RPMI8226 (cell line): Measurements from ENCODE around the gene MRTFA.
"Not testable (repeated sequence)": the region's sequence is repeated elsewhere in the genome, so short reads cannot be mapped to it uniquely, and the experiment has no call there.

Source experiments
- DNase-seq: peaks from one replicate; pipeline ENCODE4 v3.0.0-alpha.2; 2015

Gene MRTFA

DNA sequence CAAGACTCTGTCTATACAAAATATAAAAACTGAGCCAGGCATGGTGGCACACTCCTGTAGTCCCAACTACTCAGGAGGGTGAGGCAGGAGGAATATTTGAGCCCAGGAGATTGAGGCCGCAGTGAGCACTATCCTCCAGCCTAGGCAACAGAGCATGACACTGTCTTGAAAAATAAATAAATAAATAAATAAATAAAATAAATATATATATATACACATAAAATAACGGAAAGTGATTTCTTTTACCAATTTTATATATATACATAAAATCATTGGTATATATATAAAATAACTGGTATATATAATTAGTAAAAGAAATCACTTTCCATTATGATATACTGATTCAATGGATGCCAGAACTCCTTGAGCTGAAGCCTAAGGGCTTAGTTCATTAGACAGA is 91.8 kb downstream of the MRTFA start:
- no peak for DNase-seq

- DNase-seq = no peak
Observed at GRCh38 chr22:40542821-40543540, 93.5 kb downstream of the MRTFA start.

GRCh38 chr22:40541300-40541699 is 95.2 kb downstream of the MRTFA start:
- DNase-seq = no peak

DNA sequence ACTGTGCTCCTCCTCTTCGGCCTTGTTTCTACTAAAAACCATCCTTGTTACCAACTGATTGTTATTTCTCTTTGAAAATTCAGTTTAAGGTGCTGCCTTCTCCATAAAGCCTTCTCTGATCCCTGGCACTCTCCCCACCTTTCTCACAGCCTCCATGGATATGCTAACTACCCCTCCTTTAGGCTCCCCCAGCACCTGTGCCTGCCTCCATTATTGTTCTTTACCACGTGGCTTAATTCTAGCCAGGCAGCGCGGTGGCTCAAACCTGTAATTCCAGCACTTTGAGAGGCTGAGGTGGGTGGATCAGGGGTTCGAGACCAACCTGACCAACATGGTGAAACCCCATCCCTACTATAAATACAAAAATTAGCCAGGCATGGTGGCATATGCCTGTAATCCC is 96.3 kb downstream of the MRTFA start:
- DNase-seq = no peak

DNA sequence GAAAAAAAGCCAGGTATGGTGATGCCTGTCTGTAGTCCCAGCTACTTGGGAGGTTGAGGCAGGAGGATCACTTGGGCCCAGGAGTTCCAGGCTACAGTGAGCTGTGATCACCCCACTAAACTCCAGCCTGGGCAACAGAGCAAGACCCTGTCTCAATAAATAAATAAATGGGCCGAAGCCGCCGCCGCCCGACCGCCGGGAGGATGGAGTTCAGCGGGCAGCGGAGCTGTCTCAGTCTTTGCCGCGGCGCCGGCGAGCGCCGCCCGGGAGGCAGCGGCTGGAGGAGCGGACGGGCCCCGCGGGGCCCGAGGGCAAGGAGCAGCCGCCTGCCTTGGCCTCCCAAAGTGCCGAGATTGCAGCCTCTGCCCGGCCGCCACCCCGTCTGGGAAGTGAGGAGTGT is 100.4 kb downstream of the MRTFA start:
- not testable (repeated sequence) for DNase-seq

DNA sequence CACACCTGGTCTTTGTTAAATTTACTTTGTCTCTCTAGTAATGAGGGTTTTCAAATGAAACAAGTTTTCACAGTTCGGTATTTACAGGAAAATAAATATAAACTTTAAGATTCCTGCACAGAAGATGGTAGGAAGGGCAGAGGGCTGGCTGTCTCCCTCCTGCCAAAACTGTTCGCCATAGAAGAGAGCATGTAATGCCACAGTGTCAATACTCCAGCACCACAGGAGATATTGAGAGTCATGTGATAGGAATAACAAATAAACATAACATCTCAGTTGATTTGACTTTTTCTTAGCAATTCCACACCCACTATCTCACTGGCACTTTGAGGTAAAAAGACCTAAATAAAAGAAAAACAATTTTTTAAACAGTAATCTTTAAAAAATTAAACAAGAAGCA is 100.9 kb downstream of the MRTFA start:
- DNase-seq = no peak

GRCh38 chr22:40535189-40535512 is 101.4 kb downstream of the MRTFA start:
- no peak for DNase-seq

- DNase-seq = no peak
Observed at GRCh38 chr22:40534379-40535188, 101.9 kb downstream of the MRTFA start.

GRCh38 chr22:40533712-40534378 is 102.7 kb downstream of the MRTFA start:
- DNase-seq = peak; percentile 48

DNA sequence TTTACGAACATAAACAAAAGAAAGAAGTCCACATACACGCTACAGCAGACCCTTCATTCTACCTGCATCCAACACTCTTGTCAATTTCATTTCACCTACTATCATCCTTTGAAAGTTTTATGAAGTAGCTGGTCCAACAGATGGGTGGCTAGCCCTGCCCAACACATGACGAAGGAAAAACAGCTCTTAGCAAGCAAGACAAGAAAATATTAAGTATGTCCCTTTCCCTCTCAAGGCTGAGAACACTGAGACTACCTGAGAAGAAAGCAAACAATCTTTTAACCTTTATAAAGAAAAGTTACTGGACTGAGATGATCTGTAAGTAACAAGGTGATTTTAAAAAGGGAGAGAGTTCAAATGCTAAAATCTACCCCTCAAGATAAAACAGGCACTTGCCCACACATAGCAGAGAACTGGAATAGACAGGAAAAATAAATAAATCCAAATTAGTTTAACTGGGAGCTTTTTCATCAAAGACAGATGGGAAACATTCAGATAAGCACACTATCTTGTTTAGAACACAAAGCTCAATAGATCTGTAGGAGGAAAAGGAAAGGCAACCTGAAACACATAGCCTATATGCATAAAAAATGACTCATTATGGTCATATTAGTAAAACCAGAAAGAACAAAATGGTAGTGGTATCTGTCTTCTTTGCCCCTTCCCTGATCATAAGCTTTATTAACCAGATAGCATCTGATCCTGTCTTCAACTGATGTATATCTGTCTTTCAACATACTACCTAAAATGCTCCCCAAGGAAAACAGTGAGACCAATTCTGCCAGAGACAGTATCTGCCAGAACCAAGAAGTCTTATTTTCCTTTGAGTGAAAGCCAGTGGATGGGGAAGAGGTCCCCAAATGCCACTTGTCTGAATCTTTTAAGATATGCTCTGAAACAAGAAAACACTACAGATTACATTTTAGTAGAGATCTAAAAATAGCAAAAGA is 104.3 kb downstream of the MRTFA start:
- DNase-seq = no peak

DNA sequence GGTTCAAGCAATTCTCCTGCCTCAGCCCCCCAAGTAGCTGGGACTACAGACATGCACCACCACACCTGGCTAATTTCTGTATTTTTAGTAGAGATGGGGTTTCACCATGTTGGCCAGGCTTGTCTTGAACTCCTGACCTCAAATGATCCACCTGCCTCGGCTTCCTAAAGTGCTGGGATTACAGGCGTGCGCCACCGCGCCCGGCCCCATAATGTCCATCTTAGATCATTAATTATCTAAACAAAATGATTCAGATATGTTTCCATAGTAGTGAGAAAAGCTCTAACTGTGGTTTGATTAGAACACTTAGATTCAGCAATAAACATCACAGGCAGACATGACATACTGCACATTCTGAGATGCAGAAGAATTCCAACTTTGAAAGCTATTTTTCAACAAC is 106.1 kb downstream of the MRTFA start:
- DNase-seq = not testable (repeated sequence)

DNA sequence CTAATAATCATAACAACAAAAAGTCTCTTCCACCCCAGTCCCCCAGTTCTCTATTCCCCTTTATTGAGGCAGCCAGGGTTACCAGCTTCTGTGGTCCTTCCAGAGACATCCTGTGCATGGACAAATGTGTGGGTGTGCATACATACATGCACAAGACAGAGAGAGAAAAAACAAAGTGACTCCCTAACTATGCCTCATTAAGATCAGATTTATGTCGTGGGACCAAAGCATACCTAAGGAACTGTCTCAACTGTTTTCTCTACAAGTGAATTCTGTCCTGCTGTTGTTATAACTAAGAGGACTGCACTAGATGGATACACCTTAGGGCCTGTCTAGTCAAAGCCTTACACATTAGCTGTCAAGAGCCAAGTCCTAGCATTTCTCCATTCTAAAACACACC is 106.7 kb downstream of the MRTFA start:
- no peak for DNase-seq

DNA sequence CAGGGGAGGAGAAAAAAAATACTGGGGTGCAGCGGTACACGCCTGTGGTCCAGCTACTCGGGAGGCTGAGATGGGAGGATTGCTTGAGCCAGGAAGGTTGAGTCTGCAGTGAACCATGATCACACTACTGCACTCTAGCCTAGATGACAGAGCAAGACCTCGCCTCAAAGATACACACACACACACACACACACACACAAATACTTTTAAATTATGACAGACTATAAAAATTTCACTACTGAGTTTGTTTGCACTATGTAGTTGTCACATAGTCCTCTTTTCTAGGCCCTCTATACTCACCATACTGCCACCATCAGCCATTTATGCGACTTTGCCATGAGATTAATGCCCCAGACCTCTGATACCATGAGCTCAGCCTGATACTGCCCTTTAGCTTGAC is 109.6 kb downstream of the MRTFA start:
- no peak for DNase-seq

GRCh38 chr22:40525250-40525884 is 111.2 kb downstream of the MRTFA start:
- DNase-seq = peak; percentile 56

- no peak for DNase-seq
Observed at GRCh38 chr22:40524392-40525249, 111.9 kb downstream of the MRTFA start.

- DNase-seq = no peak
Observed at GRCh38 chr22:40522141-40522540, 114.4 kb downstream of the MRTFA start.

DNA sequence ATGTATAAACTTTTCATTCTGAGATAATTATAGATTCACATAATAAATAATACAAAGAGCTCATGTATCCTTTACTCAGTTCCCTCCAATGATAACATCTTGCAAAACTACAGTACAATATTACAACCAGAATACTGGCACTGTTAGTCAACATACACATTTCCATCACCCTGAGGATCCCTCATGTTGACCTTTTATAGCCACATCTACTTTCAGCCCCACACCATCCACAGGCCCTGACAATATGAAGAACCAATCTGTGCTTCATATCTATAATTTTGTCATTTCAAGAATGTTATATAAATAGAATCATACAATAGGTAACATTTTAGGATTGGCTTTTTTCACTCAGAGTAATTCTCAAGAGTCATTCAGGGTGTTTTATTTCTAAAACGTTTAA is 115.5 kb downstream of the MRTFA start:
- no peak for DNase-seq

GRCh38 chr22:40520562-40520961 is 116.0 kb downstream of the MRTFA start:
- no peak for DNase-seq

DNA sequence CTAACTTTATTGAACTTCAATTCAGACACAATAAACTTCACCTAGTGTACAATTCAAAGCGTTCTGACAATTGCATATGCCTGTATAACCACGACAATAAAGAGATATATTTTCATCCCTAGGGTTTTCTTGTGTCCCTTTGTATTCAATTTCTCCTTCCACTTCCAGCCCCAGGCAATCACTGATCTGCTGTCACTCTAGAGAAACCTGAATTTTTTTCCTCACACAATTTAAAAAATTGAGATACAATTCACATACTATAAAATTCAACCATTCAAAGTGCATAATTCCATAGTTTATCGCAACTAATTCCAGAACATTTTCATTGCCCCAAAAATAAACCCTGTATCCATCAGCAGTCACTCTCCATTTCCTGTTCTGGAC is 116.6 kb downstream of the MRTFA start:
- DNase-seq = no peak

- DNase-seq = no peak
Observed at GRCh38 chr22:40519284-40519947, 117.1 kb downstream of the MRTFA start.

GRCh38 chr22:40518840-40519239 is 117.7 kb downstream of the MRTFA start:
- DNase-seq = no peak
